Left kidney (tissue), 2 donors: Measurements from ENCODE around the gene BEGAIN. TPM values are rescaled to one million over a fixed set of nuclear protein-coding genes. Genes with fewer than 3 reads are reported as not detected.

Experiments used
- DNase-seq: peaks from one replicate; pipeline ENCODE4 v3.0.0-alpha.2; 2013
- polyA plus RNA-seq: library from polyadenylated mRNA; unstranded; fragments of 120-200 nt; gene quantifications from one replicate; pipeline ENCODE4 v1.2.1, GENCODE V29; 2013; ENCODE audit not compliant: insufficient read length

BEGAIN gene
- polyA plus RNA-seq, 1 donor: 2.2 TPM

DNA sequence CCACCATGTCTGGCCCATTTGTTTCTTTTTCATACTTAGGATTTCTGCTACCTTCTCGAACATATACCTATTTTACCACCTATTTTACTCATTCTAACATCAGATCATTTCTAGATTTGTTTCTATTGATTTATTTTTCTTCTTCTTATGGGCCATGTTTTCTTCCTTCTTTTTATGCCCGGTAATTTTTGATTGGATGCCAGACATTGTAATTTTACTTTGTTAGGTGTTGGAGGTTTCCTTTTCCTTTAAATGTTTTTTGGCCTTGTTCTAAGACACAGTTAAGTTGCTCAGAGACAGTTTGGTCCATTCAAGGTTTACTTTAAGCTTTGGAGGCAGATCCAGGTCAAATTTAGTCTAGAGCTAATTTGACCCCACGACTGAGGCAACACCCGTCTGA is 14.7 kb upstream of the BEGAIN start:
- DNase-seq: no peak

DNA sequence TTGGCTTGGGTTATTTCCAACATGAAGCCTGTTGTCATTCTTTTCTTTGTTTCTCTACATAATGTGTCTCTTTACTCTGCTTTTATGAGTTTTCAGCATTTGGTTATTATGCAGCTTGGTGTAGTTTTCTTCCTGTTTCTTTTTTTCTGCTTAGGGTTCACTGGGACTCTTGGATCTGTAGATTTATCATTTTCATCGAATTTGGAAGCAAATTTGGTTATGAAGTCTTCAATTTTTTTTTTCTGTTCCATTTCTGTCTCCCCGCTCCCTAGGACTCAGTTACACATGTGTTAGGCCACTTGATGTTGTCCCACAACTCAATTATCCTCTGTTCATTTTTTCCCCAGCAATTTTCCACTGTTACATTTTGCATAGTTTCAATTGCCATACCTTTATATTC is 13.8 kb upstream of the BEGAIN start:
- no peak for DNase-seq

DNA sequence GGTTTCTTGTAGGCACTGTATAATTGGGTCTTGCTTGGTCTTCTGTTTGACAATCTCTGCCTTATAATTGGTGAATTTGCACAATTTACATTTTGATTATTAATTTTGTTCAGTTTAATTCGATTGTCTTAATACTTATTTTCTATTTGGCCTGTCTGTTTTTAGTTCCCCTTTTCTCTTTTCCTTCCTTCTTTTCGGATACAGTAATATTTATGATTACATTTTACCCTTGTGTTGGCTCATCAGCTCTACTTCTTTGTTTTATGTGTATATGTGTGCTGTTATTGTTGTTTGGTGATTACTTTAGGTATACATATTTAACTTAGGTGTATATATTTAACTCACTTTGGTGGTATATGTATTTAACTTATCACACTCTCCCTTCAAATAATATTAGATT is 12.8 kb upstream of the BEGAIN start:
- DNase-seq: no peak

DNA sequence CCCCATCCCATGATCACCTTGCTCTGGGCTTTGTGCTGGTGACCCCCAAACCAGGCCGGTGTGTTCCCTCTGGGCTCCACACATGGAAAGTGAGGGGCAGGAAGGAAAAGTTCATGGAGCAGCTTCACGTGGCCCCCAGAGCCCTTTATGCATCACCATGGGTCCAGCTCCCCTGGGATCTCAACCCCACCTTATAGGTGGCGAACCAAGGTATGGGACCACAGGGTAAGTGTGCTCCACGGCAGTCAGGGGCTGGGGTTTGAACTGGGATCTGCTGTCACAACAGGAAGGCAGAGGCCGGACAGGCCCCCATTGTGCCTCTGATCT is 7.4 kb upstream of the BEGAIN start:
- DNase-seq: no peak

DNA sequence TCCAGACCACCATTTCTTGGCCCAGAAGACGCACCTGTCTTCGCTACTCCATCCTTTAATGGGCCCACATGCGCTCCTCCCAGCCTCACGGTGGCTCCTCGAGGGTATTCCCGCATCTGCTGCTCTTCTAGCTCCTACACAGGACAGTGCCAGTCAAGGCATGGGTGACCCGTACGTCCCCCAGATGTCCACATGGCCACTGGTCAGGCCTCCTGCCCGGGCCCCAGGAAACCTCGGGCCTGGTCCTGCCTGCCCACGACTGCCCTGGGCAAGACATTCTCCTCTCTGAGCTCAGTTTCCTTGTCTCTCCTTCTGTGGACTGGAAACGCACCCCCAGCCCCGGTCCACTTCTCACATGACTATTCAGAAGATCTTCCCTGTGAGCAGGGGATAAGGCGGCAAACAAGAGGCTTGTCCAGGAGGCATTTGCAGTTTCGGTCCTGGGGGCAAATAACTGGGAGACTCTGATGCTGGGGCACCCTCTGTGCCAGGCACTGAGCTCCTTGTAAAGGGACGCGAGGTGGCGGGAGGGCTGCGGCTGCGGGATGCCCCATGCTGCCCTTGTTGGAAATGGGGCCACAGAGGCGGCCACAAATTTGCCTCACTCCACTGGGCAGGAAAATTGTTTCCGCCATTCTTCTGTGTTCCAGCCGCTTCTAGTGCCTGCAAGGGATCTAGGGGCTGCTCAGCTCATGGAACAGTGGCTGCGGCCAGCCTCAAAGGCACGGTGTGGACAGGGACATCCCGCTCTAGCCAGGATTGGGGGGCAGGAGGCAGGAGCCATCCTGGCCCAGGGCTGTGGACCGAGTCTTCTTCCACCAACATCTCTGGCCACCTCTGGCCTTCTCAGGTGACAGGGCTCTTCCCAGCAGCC is 6.8 kb upstream of the BEGAIN start:
- DNase-seq: no peak

DNA sequence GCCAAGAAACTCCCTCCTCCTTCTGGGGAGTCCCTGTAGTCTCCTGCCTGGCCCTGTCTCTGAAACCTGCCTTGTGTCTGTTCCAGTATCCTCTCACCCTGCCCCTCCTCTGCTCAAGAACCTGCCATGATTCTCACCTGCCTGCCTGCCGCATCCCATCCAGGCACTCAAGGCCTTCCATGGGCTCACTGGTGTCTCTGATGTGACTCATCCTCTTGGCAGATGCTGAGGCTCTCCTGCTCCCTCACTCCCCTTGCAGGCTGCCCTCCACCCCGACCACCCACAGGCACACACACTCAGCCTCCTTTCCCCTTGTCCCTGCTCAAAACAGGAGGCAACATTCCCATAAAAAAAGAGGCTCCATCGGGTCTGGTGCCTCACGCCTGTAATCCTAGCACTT is 5.8 kb upstream of the BEGAIN start:
- DNase-seq: no peak

DNA sequence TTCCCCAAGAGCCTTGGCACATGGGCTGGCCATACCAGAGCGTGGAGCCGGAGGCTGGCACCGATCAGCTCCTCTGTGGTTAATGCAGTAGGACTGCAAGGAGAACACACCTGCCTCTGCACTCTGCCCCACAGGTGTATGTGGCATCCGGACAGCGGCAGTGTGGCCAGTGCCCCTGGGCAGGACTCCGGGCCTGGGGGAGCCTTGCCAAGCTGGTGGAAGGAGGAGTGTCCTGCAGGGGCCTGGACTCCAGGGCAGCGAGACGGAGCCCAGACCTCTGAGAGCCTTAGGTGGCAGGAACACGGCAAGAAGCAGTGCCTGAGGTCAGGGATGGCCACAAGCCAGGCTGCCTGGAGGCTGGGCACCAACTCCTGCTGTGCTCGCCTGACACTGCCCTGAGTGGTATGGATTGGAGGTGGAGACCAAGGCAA is 5.3 kb upstream of the BEGAIN start:
- DNase-seq: no peak

DNA sequence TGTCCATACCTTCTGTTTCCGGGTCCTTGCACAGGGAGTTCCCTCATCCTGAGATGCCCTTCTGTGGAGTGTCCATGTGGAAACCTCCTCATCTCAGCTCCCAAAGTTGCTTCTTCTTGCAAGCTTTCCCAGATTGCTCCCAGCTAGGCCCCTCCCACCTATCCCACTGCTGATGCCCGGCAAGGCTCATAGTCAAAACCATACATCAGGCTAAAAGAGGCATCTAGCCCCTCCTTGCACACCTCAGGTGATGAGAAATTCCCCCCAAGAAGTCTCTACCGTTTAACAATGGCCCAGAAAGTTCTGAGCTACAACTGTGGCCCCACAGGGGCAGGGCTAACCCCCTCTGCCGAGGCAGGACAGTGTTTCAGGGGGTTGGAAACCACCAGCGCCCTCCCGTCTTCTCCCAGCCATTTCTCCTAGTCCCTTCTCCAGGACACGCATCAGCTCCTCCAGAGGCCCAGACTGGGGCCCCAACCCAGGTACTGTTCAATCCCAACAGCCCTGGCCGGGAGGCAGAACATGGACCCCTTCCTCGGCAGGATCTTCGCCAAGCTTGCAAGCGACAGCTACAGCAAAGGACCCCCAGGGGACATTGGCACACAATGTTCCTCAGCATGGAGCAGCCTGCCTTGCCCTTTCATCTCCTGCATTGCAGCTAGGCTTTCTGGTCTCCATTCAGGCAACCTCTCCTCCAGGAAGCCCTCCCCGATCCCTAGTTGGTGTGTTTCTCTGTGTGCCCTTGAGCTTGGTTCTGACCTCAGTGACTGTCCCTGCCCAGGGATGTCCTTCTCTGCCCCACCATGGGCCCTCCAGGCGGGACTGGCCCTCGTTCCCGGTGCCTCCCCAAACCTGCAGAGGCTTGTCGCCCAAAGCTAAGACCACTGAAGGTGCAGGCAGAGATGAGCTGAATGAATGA is 4.5 kb upstream of the BEGAIN start:
- no peak for DNase-seq

DNA sequence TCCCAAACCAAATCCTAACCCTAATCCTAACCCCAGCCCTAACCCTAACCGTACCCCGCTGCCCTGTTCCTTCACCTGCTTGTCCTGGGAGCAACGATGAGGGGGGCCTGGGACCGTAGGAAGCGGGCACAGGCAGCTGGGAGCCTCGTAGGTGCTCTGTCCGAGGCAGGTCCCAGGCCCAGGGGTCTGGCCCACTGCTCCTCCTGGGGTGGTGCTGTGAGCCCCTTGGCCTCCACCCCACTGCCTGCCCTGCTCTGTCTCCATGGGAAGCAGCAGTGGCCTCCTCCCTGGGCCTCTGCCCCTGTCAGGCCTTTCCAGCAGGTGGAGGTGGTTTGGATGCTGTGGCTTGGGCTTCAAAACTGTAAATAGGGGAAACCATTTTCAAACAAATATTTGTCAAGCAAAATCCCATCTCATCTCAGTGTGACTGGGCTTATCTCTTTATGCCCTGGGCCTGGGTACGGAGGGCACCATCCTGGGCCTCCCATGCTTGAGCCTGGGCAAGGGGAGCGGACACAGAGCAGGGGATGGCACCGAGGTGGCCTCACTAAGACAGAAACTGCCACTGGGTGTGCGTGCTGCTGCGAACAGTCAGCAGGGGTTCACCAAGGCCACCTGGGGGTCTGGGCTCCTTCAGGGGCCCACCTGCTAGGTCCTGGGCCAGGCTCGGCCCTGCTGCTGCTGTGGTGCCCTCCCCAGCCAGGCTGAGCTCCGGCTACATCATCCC is 3.7 kb upstream of the BEGAIN start:
- no peak for DNase-seq

DNA sequence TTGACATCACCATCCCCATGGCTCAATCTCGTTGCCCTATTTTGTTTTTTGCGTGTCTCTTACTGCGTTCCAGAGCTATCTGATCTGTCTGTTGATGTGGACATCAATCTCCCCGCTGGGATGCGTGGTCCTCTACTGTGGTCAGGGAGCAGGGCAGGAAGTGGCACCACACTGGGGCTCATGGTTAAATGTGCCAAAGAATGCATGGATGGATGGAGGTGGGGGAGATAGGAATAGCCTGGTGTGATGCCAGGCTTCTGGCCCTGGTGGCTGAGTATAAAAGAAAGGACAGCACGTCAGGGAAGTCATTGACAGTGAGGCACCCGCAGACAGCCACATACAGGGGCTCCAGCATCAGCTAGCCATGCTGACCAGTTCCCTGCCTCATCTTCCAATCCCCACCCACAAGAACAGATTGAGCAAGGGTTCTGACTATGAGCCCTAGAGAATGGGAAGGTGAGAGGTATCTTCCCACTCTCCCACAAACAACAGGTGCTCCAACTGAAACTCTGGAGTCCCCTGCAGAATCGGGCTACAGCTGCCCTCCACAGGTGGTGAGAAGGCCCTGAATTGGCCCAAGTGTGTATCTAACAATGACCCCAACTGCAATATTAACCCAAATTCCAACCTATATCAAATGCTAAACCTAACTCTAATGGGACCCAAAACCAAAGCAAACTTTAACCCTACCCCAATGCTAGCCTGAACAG is 2.7 kb upstream of the BEGAIN start:
- no peak for DNase-seq

DNA sequence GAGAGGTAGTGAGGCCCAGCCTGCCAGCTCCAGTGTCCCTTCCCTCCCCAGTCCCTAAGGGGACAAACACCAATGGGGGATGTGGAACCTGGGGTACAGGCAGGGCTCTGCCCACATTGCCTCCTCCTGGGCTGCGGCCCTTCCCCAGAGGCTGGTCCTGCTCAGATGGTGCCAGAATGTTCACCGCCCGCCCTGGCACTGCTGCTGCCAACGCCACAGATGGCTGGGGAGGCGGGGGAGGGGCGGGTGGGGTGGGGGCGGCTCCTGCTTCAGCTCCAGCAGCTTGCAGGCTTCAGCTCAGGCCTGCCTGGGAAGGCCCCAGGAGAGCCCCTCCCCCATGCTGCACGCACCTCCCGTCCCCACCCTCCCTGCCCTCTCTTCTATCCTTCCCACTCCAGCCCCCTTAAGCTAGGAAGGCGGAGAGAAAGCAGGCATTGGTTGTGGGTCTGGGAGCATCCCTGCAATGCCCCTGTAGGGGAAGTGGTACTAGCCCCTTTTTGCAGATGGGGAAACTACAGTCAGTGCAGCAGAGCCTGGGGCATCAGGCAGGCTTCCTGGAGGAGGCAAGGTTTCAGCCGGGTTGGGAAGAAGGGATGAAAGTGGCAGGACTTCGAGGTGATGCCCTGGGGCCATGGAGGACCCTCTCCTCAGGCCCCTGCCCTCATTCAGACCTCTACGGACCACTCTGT is 2.0 kb upstream of the BEGAIN start:
- DNase-seq: no peak

DNA sequence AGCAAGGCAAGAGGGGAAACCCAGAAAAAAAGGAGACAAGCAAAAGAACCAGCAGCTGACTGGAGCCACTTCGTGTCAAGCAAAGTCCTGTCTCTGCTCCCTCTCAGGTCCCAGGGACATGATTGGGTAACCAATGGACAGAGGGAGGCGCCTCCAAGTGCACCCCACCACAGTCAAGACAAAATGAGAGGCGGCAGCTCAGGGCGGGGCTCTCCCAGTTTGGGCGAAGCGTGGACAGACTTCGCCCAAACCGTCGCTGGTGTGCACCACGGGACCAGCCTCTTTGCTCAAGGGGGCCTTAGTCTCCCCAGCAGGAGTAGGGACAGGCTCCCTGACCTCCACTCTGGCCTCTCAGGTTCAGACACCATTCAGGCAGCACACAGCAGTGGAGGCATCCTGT is 1.5 kb upstream of the BEGAIN start:
- DNase-seq: no peak

DNA sequence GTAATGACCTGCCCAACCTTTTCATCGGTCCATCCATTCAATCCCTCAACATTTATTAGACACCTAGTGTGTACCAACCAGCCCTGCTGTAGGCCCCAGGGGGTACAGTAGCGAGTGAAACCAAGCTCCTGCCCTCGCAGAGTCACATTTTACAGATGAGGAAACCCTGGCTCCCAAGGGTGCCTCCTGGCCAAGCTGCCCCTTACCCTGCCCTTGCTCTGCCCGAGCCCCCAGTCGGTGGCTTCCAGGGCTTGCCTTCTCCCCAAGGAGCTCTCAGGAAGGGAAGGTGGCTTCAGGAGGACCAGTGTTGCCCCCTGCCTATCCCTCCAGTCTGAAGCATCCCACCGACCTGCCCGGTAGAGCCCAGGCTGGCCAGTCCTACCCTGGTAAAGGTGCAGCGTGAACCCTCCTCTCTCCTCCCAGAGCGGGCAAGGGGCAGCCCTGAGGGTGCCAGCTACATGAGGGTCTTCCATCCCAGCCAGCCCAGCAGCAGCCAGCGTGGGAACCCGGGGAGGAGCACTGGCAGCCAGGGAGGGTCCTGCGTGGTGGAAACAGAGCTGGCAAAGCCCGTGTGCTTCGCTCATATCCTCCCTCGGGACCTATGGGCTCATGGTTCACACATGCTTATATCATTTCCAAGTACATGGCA is 670 bp upstream of the BEGAIN start:
- DNase-seq: no peak

DNA sequence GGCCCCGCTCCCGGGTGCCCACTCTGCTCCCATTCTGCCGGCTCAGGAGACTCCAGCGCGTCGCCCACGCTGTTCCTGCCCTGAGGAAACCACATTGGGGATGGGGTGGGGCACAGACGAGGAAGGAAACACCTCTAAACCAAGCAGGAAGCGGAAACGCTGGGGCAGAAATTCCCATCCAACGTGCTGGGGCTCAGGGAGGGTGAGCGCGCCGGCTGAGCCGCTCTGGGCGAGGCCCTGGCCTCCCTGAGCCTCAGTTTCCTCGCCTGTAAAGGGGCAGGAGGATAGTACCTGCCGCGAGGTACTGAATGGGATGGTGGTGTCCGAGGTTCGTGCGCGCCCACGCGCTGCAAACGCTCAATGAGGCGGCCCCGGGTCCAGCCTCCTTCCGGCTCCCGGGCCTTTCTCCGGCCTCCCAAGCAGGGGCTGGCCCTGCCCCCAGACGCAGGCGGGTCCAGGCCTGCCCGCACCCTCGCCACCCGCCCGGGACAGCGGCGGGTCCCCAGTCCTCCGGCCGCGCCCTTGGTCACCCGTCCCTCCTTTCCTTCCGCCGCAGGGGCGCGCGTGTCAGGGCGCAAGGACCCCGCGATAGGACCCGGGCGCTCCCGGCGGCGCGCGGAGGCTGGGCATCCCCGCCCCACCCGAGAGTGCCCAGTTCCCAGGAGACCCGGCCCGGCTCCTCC is 673 bp downstream of the BEGAIN start:
- no peak for DNase-seq

DNA sequence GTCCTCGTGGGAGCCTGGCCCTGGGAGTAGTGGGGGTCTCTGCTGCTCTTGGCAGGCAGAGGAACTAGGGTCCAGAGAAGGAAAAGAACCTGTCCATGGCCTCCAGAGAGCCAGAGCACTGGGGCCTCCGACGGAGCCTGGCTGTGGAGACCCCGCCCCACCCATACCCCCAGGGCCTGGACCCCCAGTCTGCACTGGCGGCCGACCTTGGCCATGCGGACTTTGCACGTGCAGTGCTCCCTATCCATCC is 1.1 kb downstream of the BEGAIN start:
- no peak for DNase-seq

DNA sequence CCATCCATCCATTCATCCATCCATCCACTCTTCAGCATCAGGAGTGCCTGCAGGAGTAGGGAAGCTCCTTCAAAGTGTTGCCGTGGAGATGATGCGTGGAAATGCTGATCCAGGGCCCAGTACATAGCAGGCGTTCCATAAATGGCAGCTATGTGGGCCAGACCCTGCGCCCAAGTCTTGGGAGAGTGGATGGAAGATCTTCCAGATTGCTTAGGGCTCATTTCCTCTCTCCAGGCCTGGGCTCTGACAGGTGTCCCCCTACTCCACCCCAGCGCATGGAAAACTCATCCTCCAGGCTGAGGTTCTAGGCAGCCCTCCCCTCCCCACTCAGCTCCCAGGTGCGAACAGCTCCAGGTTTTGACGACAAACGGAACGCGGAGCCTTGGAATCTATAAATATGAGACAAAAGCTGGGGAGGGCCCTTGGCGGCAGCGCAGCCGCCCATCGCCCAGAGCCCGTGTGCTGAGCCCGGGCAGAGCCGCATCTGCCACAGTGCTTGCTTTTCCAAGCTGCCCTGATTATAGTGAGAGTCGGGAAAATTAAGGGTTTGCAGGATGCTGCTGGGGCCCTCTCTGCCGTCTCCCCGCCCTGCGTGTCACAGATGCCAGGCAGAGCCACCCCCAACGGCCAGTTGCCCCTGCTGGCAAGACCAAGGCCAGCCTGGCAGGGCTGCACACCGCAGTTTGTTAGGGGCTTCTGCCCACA is 1.6 kb downstream of the BEGAIN start:
- no peak for DNase-seq

DNA sequence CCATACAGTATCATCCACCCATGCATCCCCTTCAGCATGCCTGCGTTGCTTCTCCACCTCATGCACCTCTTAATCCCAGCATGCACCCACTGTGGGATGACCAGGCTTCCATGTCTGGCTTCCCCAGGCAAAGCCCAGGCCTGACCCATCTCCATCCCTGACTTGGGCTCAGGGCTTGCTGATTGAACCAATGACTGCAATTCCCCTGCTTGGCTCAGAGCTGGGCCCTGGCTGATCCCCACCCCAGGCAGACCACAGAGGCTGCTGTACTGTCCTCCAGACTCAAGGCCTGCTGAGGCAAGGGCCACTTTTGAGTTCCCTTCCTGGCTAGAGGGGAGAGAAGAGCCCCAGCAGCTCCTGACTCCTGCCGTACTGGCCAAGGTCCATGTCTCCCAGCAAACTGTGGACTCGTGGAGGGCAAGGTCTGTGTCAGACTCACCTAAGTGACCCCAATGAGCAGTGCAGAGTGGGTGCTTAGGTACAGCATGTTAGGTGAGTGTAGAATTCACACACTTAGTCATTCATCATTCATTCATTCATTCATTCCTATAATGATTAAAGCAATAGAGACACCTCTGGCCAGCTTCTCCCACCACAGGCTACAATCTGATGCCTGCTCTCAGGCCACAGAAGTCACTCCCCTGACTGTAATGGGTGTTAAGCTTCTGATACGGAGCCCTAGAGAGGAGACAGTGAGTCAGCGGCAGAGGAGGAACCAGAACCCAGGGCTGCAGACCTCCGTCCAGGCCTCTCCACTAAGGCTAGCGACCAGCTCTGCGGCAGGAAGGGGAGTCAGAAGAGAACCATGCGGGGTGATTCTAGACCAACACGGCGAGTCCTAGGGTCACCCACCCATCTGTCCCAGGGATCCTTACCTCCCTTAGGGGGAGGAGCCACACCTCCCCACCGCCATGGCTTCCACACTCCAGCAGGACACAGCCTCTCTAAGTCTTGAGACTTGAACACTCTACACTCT is 2.9 kb downstream of the BEGAIN start:
- no peak for DNase-seq

DNA sequence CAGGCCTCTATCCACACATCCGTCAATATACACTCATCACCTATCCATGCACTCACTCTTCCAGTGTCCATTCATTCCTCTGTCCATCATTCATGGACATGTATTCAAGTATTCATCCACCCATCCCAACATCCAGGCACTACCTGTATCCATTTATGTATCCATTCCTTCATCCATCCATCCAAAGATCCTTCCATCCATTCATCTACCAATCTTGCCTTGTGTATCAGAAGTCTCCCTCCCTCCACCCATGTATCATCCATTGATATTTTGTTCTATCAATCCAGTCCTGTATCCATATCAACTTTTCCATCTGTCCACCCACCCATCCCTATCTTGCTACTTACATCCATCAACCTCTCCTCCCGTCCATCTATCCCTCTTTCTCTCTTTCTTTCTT is 4.0 kb downstream of the BEGAIN start:
- DNase-seq: no peak
